CD14-positive monocyte (primary cell): ENCODE measurements around the gene ADAMTSL1. TPM values are rescaled to one million over a fixed set of nuclear protein-coding genes. Genes with fewer than 3 reads are reported as not detected.

ENCODE experiments used
- DNase-seq, 3 donors: peaks; one replicate each; pipeline ENCODE4 v3.0.0-alpha.2; 2011 to 2022
- H2AFZ ChIP-seq: 2 replicates; pipeline ENCODE4 v1.6.0; 2012; ENCODE audit warnings: mild to moderate bottlenecking, low read depth, low read length, inconsistent platforms; ENCODE audit not compliant: insufficient read depth, poor library complexity, severe bottlenecking
- H3K27ac ChIP-seq, 2 donors: 1 replicate in 1 of 2; 2 replicates in 1 of 2; pipeline ENCODE4 v1.5.1; 2012 to 2013; ENCODE audit warnings: low read length in 2 of 2, control low read depth in 1 of 2, inconsistent platforms in 1 of 2, low read depth in 1 of 2, mild to moderate bottlenecking in 1 of 2
- H3K27me3 ChIP-seq, 2 donors: one replicate each; pipeline versions ENCODE4 v1.6.0 to v1.6.1; 2011 to 2013; ENCODE audit warnings: low read length in 2 of 2; ENCODE audit not compliant: control insufficient read depth in 2 of 2, insufficient read depth in 2 of 2
- H3K36me3 ChIP-seq, 2 donors: replicated peaks in 1 of 2; 1 replicate in 1 of 2; 2 replicates in 1 of 2; pipeline versions ENCODE4 v1.5.1 to v1.6.1; 2012 to 2013; ENCODE audit warnings: low read length in 2 of 2, control low read depth in 1 of 2, inconsistent platforms in 1 of 2, mild to moderate bottlenecking in 1 of 2; ENCODE audit not compliant: insufficient read depth in 2 of 2, control insufficient read depth in 1 of 2
- H3K4me1 ChIP-seq, 2 donors: 1 replicate in 1 of 2; 2 replicates in 1 of 2; pipeline versions ENCODE4 v1.5.1 to v1.6.1; 2012 to 2013; ENCODE audit warnings: low read length in 2 of 2, control low read depth in 1 of 2, inconsistent platforms in 1 of 2, mild to moderate bottlenecking in 1 of 2, moderate library complexity in 1 of 2; ENCODE audit not compliant: insufficient read depth in 2 of 2, control insufficient read depth in 1 of 2
- H3K4me2 ChIP-seq: replicated peaks from 2 replicates; pipeline ENCODE3; 2012; ENCODE audit warnings: low read length, moderate library complexity, mild to moderate bottlenecking; ENCODE audit not compliant: poor library complexity, severe bottlenecking; ENCODE audit errors: extremely low read depth
- H3K4me3 ChIP-seq, 3 experiments: fragments of 200-600 bp in 1 of 3; sonication (generic) in 1 of 3; replicated peaks in 1 of 3; 1 replicate in 2 of 3; 2 replicates in 1 of 3; pipeline ENCODE4 v1.5.1; 2011 to 2013; ENCODE audit warnings: low read length in 3 of 3, mild to moderate bottlenecking in 3 of 3, control low read depth in 2 of 3, low read depth in 2 of 3, inconsistent platforms in 1 of 3, moderate library complexity in 1 of 3
- H3K79me2 ChIP-seq: 2 replicates; pipeline ENCODE4 v1.6.0; 2012; ENCODE audit warnings: mild to moderate bottlenecking, control low read depth, inconsistent platforms, low read length, moderate library complexity; ENCODE audit not compliant: insufficient read depth
- H3K9ac ChIP-seq: 2 replicates; pipeline ENCODE4 v1.6.0; 2017; ENCODE audit warnings: low read length, mild to moderate bottlenecking; ENCODE audit not compliant: insufficient read depth, poor library complexity, severe bottlenecking
- H3K9me3 ChIP-seq, 2 donors: replicated peaks in 1 of 2; 1 replicate in 1 of 2; 2 replicates in 1 of 2; pipeline versions ENCODE4 v1.5.1 to v1.6.1; 2012 to 2013; ENCODE audit warnings: low read length in 2 of 2, control low read depth in 1 of 2; ENCODE audit not compliant: control insufficient read depth in 1 of 2, insufficient read depth in 1 of 2
- H4K20me1 ChIP-seq: 2 replicates; pipeline ENCODE4 v1.6.0; 2012; ENCODE audit warnings: mild to moderate bottlenecking, low read length, control low read depth, moderate library complexity; ENCODE audit not compliant: insufficient read depth
- H3K27ac Mint-ChIP-seq, 7 donors: one replicate each; pipeline ENCODE4 v1.8.0; 2020; ENCODE audit warnings: mild to moderate bottlenecking in 7 of 7, mixed read lengths in 7 of 7, moderate library complexity in 6 of 7, inconsistent platforms in 2 of 7
- H3K27me3 Mint-ChIP-seq, 3 donors: one replicate each; pipeline ENCODE4 v1.8.0; 2021 to 2022; ENCODE audit warnings: low read depth in 3 of 3, mild to moderate bottlenecking in 3 of 3, mixed read lengths in 3 of 3, moderate library complexity in 3 of 3, inconsistent platforms in 1 of 3
- H3K36me3 Mint-ChIP-seq, 2 donors: one replicate each; pipeline ENCODE4 v1.8.0; 2020; ENCODE audit warnings: mixed read lengths in 2 of 2, inconsistent platforms in 1 of 2, mild to moderate bottlenecking in 1 of 2
- H3K4me1 Mint-ChIP-seq: one replicate; pipeline ENCODE4 v1.8.0; 2020; ENCODE audit warnings: mild to moderate bottlenecking, mixed read lengths
- H3K4me3 Mint-ChIP-seq, 2 donors: one replicate each; pipeline ENCODE4 v1.8.0; 2020; ENCODE audit warnings: mild to moderate bottlenecking in 2 of 2, mixed read lengths in 2 of 2, moderate library complexity in 1 of 2
- H3K9me3 Mint-ChIP-seq, 7 donors: one replicate each; pipeline ENCODE4 v1.8.0; 2020 to 2022; ENCODE audit warnings: mixed read lengths in 7 of 7, mild to moderate bottlenecking in 6 of 7, moderate library complexity in 6 of 7, inconsistent platforms in 2 of 7
- WGBS: methylation state at CpG from one replicate; pipeline ENCODE4 v1.1.5; 2013; ENCODE audit warnings: missing lambda C conversion rate; ENCODE audit not compliant: insufficient coverage; 5-methylcytosine and 5-hydroxymethylcytosine counted together
- intact Hi-C, 2 donors: fragments of 100-400 bp; cut with micrococcal nuclease; formaldehyde crosslinking; loops; one replicate each; pipeline versions ENCODE4 v1.15.0 to v1.15.1; 2023
- polyA plus RNA-seq, 3 donors: library from polyadenylated mRNA; depleted of rRNA in 1 of 3; unstranded in 2 of 3; stranded (reverse) in 1 of 3; fragments of 300-500 nt in 2 of 3; fragments of >200 nt in 1 of 3; fragmentation: Illumina TruSeq in 2 of 3; gene quantifications; 1 replicate in 2 of 3; 2 replicates in 1 of 3; pipeline ENCODE4 v1.2.3, GENCODE V29; 2012 to 2021
- TF ChIP-seq, protein P1 (sequence below): fragments of 200-600 bp; IDR thresholded peaks from one replicate; pipeline ENCODE4 v1.8.0; 2022; ENCODE audit warnings: antibody characterized with exemption, mild to moderate bottlenecking

ADAMTSL1 gene
- polyA plus RNA-seq, 3 donors: not detected

DNA sequence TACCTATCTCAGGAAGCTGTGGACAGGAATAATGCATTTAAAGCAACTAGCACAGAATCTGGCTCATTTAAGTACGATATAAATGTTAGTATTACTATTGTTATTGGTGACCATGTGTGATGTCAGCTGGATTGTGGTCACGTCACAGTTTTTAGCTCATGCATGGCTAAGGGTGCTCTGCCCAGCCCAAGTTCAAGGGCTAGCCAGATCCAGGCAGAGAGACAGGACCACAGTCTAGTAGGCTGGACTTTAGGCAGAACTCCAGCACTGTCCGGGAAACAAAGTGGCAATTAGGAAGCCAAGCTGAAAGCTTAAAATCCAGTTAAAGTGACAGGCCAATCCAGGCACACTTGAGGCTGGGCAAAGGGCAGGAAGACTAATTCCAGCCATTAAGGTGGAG is 273.6 kb downstream of the ADAMTSL1 start:
- no peak overlapping the region for H3K4me2 ChIP-seq
- intact Hi-C loops: no loop called here
- no peak overlapping the region for H3K27ac Mint-ChIP-seq
- TF ChIP-seq, protein P1, sequence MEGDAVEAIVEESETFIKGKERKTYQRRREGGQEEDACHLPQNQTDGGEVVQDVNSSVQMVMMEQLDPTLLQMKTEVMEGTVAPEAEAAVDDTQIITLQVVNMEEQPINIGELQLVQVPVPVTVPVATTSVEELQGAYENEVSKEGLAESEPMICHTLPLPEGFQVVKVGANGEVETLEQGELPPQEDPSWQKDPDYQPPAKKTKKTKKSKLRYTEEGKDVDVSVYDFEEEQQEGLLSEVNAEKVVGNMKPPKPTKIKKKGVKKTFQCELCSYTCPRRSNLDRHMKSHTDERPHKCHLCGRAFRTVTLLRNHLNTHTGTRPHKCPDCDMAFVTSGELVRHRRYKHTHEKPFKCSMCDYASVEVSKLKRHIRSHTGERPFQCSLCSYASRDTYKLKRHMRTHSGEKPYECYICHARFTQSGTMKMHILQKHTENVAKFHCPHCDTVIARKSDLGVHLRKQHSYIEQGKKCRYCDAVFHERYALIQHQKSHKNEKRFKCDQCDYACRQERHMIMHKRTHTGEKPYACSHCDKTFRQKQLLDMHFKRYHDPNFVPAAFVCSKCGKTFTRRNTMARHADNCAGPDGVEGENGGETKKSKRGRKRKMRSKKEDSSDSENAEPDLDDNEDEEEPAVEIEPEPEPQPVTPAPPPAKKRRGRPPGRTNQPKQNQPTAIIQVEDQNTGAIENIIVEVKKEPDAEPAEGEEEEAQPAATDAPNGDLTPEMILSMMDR: no peak
- no peaks in the 10 kb centered on the region for H3K9me3 Mint-ChIP-seq
- H3K79me2 ChIP-seq: no peaks in the 10 kb centered on the region
- no peak overlapping the region for H3K9ac ChIP-seq
- no peaks in the 10 kb centered on the region for H3K36me3 Mint-ChIP-seq
- H3K36me3 ChIP-seq: no peaks in the 10 kb centered on the region
- WGBS: 100% methylated on average over 2 of the region's 3 CpGs
- H3K27me3 ChIP-seq: no peaks in the 10 kb centered on the region
- H3K4me3 Mint-ChIP-seq: no peak overlapping the region
- no peak for DNase-seq
- peaks cover 0 to 4% (median 1%) of the 10 kb centered on the region in 3 donors for H3K27me3 Mint-ChIP-seq
- H3K4me1 ChIP-seq: no peaks in the 10 kb centered on the region
- H2AFZ ChIP-seq: no peak overlapping the region
- H4K20me1 ChIP-seq: no peaks in the 10 kb centered on the region
- no peak overlapping the region for H3K27ac ChIP-seq
- no peaks in the 10 kb centered on the region for H3K9me3 ChIP-seq
- no peaks in the 10 kb centered on the region for H3K4me1 Mint-ChIP-seq
- no peak overlapping the region for H3K4me3 ChIP-seq

DNA sequence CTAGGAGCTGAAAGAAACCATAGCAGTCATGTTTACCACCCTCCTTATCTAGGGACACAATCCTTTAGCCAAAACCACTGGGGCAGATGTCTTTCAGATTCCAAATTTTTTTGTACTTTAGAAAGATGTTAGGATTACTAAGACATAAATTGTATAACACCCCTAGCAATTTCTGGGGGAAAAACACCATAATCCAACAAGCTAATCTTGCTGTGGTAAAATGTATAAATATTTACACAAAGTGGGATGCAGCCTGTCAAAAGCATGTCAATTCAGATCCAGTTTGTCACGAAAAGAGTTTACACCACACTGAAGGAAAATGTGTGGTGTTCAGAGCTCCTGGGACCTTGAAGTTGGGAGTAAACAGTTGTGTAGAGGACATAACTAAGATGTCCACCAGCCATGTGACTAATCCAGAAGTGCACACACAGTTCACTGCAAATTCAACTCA is 274.3 kb downstream of the ADAMTSL1 start:
- H3K4me1 Mint-ChIP-seq: no peaks in the 10 kb centered on the region
- Histone ChIP-seq H3K9me3 (no peaks in the 10 kb centered on the region), H3K79me2 (no peaks in the 10 kb centered on the region), H3K27me3 (no peaks in the 10 kb centered on the region), H3K4me2 (no peak overlapping the region), H3K36me3 (no peaks in the 10 kb centered on the region), H3K4me1 (no peaks in the 10 kb centered on the region), H3K4me3 (no peak overlapping the region), H3K27ac (no peak overlapping the region), H4K20me1 (no peaks in the 10 kb centered on the region), H2AFZ (no peak overlapping the region), H3K9ac (no peak overlapping the region)
- no peak overlapping the region for H3K4me3 Mint-ChIP-seq
- WGBS: no CpG with 5 or more reads among the region's 1 CpG
- intact Hi-C loops: no loop called here
- no peak overlapping the region for H3K27ac Mint-ChIP-seq
- no peaks in the 10 kb centered on the region for H3K36me3 Mint-ChIP-seq
- TF ChIP-seq, protein P1: no peak
- DNase-seq: no peak
- H3K27me3 Mint-ChIP-seq: peaks cover 0 to 4% (median 1%) of the 10 kb centered on the region in 3 donors
- no peaks in the 10 kb centered on the region for H3K9me3 Mint-ChIP-seq
